ENCODE results near the gene RSRC1.
"Not testable (repeated sequence)": the region's sequence is repeated elsewhere in the genome, so short reads cannot be mapped to it uniquely, and the experiment has no call there.

Gene RSRC1

DNA sequence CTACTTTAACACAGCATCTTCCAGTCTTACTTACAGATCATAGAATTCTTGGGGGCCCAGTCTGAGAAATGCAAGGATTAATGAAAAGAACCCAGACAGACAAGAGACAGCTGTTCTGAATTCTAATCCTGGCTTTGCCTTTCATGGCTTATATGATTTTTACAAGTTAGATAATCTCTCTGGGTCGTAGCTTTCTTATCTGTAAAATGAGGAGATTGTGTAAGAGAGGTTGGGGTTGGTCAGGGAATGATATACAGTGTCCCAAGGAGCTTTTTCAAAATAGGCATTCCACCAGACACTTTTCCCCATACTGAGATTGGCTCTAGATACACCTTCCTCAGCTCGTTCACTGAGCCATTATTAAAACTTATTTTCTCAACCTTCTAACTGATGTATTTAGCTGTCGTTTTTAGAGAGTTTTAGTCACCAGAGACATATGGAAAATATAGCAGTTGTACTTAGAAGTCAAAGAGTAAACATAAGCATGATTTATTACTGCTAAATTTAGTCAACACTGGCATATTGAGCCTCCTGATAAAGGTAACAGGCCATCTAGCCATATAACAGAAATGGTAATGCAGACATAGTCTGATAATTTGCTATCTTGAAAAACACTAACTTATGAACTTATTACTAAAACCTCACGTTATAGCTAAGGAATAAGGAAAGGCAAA, 298.1 kb downstream of the RSRC1 start:
- ATAC-seq, result no peak

DNA sequence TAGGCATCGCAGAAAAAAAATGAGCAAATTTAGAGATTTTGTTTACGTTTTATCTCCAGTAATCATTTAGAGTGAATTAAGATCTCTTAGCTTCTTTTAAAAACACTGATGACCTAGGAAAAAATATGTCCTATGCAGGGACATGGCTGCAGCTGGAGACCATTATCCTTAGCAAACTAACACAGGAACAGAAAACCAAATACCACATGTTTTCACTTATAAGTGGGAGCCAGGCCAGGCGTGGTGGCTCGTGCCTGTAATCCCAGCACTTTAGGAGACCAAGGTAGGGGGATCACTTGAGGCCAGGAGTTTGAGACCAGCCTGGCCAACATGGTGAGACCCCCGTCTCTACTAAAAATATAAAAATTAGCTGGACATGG, 298.6 kb downstream of the RSRC1 start:
- not testable (repeated sequence) for ATAC-seq

DNA sequence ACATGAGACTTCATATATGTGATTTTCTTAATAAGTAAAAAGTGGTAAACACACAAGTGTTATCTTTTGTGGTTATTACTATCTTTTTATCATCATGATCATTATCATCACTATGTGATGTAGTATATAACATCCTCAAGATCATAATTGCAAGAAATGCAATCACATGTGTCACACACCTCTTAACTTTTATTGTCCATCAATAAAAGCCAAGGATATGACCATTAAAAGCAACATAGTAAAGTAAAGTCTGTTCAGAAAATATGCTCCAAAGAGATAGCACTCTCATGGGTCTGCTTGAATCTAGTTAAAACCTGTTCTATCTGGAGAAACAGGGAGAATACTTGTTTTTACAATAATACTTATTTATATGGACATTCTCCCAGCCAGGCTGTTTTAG, 308.1 kb downstream of the RSRC1 start:
- ATAC-seq, result no peak

DNA sequence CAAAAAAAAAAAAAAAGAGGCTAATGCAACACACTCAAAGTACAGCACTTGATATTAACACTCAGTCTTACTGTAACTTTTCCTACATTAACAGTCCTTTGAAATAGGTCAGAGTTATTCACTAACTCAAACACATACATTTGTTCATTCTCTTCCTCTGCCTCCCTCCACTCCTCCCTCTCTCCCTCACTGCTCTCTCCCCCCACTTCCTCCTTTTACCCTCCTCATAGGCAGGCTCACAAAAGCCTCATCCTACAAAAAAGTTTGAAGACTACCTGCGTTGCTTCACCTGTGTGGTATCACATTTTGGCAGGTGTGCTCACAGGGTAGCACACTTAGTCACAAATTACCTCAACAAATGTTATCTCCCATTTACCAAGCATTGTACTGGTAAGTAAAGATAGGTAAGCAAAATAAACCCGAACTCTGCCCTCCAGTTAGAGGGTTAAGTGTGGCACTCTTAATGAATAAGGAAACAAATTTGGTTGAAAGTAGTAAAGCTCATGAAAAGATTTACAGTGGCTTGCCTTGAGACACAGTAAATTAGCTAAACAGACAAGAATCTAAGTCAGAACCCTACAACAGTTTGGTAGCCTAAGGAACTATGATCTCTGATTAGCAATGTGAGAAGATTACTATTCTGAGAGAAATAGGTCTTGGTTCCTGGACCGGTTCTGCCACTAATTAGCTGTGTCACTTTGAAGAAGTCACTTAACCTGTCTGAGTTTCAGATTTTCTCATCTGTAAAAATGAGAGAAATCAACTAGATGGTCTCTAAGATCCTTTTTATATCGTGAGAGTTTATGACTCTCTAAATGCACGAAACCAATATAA, 310.1 kb downstream of the RSRC1 start:
- no peak for ATAC-seq

DNA sequence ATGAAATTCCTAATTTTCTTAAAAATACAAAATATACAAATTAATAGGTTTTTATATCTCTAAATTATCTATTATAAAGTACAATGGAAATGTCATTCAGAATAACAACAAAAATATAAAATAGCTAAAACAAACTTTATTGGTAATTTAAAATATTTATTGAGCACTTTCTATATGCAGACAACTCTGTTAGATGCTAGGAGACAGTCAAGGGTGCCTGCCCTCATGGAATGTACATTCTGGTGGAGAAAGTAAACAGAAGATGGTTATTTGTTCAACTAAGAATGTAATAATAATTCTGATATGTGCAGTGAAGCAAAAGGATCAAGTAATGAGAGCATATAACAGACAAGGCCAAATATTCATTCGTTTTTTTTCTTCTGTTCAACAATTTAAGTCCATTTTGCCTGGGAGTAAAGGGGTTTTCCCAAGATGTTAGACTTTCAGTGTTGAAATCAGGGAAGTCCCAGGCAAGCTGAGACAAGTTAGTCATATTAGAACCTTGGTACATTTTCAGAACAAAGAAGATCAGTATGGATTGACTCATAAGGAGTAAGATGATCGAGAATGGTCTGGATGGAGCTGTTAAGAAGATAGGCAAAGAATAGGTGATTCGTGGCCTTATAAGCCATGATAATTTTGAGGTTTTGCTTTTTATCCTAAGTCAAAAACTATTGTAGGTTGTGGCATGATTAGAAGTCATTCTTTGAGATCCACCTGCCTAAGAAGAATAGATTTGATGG, 310.9 kb downstream of the RSRC1 start:
- ATAC-seq, result peak; percentile 92 to 94

DNA sequence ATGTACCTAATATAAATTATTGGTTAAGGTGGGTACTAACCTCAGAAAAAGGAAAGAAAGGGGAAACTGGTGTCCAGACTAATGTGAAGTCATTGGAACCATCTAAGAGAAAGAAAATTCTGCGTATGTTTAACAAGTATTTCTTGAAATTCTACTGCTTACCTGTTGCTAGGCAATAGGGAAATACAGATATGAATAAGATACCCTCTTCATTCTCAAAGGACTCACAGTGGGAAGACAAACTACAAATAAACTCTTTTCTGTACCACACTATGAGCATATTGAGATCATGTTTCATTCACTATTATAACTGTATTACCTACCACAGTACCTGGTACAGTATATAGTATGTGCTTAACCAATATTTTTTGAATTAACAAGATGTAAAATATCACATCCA, 320.6 kb downstream of the RSRC1 start:
- no peak for ATAC-seq

DNA sequence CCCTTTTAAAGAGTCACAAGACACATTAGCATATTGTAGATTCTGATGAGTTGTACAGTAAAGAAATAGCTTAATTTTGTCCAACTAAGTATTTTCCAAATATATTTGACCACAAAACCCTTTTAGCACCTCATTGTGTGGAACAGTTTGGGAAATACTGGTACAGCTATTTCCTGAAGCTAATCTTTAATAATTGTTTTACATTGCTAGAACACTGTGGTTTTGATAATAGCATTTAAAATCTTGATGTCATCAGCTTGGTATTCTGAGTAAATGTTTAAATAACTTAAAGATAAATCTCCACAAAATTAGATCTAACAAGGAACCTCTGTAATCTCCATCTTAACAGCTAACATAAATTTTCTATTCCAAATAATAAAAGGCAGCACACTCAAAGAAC, 321.1 kb downstream of the RSRC1 start:
- ATAC-seq, result no peak

DNA sequence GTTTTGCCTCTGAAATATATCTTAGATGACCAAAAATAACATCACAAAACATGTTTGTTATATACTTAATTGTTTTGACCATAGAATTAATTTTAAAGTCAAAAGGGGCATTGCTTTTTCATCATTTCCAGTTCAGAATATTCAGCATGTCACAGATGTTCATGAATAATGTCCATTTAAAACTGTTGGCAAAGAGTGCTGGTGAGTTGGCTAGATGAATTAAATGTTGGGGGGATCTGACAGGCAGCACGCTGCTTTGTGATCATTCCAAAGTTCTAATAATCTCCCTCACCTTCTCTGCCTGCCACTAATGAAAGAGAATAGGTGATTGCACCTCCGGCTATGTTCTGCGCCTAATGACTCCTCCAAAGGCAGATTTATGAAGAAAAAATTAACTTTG, 321.9 kb downstream of the RSRC1 start:
- ATAC-seq, result no peak

DNA sequence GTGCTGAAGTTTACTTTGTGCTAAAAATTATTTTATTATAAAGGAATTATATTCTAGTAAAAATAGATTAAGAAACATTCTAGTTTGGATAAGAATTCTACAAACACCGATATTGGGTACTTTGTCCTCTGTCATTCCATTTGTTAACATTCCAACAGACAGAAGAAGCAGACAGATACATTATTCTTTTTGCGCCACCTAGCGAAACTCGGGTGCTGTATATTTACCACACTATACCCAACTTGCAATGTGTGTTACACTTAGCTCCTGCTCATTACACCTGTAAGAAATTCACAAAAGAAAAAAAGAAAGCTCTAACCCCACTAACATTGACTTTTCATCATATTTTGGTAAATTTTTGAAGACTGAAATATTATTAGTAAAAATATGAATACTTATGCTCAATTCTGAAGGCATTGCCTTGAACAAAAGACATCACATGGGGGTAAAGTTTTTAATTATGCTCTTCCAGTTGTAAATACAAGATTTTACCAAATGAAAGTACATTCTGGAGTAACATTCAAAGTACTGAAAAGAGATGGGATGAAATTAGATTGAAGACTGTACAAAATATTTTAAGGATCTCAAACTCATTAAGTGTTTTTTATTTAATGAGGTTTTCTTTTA, 324.6 kb downstream of the RSRC1 start:
- peak in 1 of 2 donors; percentile 63 for ATAC-seq

DNA sequence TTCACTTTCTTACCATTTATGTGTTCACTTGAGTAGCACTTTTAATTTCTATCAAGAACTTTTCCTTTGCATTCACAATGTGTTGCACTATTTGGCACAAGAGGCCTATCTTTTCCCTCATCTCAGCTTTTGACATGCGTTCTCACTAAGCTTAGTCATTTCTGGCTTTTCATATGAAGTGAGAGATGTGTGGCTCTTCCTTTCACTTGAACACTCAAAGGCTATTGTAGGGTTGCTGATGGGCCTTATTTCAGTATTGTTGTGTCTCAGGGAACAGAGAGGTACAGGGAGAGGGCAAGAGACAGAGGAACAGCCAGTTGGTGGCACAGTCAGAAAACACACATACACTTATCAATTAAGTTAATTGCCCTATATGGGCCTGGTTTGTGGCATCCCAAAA, 333.7 kb downstream of the RSRC1 start:
- peak; percentile 38 to 41 for ATAC-seq

DNA sequence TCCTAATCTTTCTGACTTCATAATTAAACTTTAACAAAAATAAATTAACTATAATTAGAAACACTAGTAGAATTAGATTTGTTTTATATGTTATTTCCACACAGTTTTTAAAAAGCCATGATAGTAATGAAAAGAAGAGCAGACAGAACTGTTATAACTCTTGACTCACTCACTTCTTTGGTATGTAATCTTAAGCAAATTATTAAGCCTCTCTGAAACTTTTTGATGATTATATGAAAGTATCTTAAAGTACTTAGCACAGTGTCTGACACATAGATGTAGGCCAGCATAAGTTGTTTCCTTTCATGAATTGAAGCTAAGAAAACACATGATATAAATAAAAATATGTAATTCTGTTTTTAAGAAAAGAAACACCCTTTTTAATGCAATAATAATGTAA, 337.5 kb downstream of the RSRC1 start:
- ATAC-seq, result no peak

DNA sequence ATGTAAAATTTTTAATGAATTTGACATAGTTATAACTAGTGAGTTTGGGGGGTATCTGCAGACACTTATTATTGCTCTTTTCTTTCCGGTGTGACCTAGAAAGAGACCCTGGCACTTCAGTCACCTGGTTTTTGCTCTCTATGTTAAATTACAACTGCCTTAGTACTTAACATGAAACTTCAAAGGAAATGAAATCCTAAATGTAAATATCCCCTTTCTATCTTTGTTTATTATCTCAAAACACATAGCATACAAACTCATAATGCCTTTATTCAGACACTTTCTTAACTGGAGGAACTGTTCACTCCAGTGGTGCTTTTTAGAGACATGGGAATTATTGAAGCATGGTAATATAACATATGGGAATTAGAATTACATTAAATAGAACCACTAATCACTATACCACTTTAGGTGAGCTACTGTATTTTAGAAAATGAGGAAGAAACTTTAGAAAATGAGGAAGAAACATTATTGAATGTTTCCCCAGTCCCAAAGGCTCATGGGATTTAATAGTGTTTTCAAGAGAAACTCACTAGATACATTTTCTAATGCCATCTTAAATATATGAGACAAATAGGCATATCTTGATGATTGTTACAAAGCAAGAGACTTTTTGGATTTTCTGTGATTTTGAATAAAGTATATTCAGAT, 341.6 kb downstream of the RSRC1 start:
- ATAC-seq, result no peak

DNA sequence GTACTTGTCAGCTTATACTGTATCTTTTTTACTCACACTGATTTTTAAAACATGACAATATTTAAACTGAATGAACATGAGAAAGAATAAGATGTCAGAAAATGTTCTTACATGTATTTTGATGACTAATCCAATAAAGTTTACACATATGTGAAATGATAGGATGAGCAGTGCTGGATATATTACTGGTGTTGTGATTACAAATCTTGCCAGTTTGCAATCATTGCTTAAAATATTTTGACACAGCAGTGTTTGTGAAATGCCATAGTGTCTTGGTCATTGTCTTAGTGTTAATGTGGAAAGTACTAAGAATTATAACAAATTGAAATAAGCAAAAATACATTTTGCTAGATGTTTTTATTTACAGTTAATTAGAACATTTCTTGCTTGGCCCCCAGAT, 342.4 kb downstream of the RSRC1 start:
- no peak for ATAC-seq

DNA sequence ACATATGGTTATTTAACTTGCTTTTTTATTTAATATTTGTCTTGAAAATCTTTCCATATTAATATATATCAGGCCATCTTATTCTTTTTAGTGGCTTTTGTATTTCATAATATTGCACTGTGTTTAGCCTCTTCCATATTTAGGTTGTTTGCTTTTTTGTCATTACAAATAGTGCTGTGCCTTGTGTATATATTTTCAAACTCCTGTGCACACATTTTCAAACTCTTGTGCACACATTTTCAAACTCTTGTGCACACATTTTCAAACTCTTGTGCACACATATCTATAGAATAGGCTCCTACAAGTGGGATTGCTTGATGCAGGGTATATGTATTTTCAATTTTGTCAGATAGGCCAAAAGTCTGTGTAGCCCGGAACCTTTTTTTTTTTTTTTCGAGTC, 343.1 kb downstream of the RSRC1 start:
- no peak for ATAC-seq

DNA sequence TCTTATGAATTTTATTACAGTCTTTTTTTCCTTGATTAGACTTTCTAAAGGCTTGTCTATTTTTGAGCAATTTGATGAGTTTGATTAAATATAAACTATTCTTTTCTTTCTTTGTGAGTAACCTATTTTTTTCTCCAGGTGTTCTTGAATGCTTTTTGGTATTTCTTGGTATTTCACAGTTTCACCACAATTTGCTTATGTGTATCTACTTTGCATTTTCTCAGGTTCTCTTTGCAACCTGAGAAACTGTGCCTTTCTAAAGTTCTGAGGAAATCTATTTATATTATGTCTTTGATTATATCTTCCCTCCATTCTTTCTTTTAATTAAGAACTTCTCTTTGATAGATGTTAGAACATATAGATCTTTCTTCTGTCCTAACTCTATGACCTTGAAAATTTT, 344.0 kb downstream of the RSRC1 start:
- no peak for ATAC-seq

DNA sequence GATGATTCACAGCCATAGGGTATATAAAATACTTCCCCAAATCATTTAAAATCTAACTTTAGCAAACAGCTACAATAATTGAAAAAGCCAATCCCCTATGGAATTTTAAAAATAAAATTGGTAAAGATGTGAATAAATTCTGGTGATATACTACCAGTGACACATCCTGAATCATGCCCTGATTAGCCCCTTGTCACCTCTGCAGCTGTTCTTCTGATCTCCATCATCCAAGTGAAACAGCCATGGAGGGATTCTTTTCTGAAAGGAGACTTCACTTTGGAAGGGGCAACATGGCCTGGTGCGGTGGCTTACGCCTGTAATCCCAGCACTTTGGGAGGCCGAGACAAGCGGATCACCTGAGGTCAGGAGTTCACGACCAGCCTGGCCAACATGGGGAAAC, 345.5 kb downstream of the RSRC1 start:
- ATAC-seq, result no peak

DNA sequence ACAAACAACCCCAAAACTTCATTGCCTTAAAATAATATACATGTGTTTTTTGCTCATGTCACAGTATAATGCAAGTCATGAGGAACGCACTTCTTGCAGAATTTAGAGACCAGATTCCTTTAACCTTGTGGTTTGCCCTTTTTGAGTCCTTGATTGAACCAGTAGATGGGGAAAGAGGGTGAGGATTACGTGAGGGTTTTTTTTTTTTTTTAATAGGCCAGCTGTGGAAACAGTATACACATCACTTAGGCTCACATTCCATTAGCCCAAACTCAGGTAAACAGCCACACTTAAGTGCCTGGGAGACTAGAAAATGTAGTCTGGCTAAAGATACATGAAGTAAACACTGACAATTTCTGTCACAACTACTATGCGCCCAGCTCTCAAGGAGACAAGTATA, 346.2 kb downstream of the RSRC1 start:
- ATAC-seq, result no peak

DNA sequence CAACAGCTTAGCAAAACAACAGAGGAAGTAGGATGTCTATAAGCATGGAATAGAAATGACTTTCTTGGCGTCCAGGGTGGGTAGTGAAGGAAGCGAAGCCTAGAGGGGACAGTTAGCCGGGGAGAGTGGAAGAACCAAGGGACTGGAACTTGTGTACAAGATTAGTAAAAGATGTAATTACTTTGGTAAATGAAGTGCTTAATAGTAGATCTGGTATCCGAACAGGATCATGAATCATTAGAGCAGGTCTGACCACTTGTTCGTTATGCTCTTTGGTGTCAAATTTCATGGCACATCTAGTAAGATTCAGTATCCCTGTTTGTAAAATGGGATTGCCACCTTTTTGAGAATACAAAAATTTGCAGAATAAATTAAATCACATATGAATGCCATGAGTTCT, 348.6 kb downstream of the RSRC1 start:
- ATAC-seq, result no peak

DNA sequence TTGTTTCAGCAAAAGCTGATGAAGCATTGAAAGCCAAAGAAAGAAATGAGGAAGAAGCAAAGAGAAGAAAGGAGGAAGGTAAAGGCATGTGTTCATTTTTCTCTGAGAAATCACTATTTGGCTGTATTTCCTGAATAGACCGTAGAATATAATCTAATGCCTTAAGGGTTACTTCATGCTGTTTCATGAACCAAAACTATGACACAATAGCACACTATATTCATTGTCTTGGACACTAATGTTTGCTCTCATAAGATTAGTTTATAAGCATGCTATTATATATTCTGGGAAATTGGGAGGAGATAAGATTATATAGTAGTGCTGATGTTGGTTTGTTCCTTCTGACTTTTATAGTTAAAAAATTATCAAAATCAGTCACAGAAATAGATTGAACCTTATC, 351.0 kb downstream of the RSRC1 start:
- ATAC-seq, result no peak

DNA sequence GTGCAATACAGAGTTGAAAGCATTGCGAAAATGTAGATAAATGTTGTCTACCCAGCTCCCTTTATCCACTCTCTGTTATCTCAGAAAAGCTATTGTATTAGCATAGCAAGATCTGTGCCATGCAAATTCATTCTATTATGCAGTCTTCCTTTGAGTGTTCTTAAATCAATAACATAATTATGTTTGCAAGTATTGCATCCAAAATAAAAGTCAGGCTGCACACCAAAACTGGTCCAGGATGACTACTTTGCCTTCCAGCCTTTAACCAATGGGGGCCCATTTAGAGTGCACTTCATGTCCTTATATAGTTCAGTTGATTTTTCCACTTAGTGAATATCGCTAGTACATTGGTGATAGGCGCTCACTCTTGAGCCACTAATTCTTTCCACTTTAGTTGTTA, 353.7 kb downstream of the RSRC1 start:
- ATAC-seq, result no peak

DNA sequence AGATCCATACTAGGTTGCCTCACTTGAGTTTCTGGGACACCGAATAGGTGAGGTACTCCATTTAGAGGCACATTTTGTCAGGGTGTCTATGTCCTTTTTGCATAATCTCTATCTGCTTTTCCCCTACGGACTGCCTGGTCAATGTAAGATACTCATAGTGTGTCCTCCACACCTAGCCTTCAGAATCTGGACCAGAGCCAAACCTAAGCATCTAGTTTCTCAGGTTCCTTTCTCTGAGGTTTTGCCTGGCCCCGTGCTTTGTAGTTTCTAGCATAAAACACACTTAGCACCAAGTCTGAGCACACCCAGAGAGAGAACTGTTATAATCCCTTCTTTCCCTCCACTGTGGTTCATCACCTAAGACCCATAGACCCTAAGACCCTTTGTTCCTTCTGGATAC, 355.2 kb downstream of the RSRC1 start:
- no peak for ATAC-seq

DNA sequence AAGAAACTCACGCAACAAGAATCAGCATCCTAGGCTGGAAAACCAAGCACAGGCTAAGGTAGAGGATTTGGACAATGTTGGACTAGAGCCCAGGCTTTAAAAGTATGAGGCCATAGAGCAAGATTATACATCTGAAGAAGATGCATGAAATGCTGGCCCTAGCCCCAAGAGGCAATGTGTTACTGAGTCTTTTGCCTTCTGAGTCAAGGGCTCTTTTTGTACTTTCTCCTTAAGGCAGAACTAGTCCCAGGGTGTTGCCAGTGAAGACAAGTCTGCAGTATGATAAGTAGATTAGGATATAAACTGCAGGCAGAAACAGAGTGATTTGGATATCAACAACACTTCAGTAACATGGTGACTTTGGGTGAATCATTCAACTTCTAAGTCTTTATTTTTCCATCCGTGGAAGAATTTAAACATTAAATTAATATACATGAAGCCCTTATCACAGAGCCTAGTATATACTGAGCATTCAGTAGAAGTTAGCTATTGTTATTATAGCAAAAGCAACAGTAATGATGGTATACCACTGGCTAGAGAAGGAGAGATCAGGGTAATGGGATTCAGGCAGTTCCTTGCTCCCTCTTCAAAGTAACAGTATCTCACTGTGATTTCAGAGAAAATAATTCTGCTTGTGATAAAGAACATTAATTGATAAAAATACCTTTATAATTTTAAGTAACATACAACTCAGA, 361.2 kb downstream of the RSRC1 start:
- no peak for ATAC-seq
